Activated CD4-positive, alpha-beta memory T cell treated with anti-CD3 and anti-CD28 coated beads, Interleukin-2, amount 10 ng/mL, durations not matched to agents 7 days and 5 days (primary cell): ENCODE results near the gene SPON1. TPM values are rescaled to one million over a fixed set of nuclear protein-coding genes. Genes with fewer than 3 reads are reported as not detected.
"Not testable (repeated sequence)": the region's sequence is repeated elsewhere in the genome, so short reads cannot be mapped to it uniquely, and the experiment has no call there.

Experiments
- CTCF ChIA-PET: fragments of 350-600 bp; sonication (Branson Sonifier 250); formaldehyde crosslinking; loops from one replicate; lab custom pipeline; 2021; ENCODE audit warnings: antibody characterized with exemption, inconsistent platforms; lab: Charles Lee
- POLR2A ChIA-PET: fragments of 350-600 bp; sonication (Branson Sonifier 250); formaldehyde crosslinking; loops from one replicate; lab custom pipeline; 2021; ENCODE audit warnings: antibody characterized with exemption; lab: Charles Lee
- DNase-seq: peaks from one replicate; pipeline ENCODE4 v3.0.0-alpha.2; 2020
- H3K27ac Mint-ChIP-seq: one replicate; pipeline ENCODE4 v1.8.0; 2021; ENCODE audit warnings: mild to moderate bottlenecking, mixed read lengths
- H3K27me3 Mint-ChIP-seq: one replicate; pipeline ENCODE4 v1.8.0; 2021; ENCODE audit warnings: mixed read lengths
- H3K36me3 Mint-ChIP-seq: one replicate; pipeline ENCODE4 v1.8.0; 2021; ENCODE audit warnings: low read depth, mixed read lengths
- H3K4me1 Mint-ChIP-seq: one replicate; pipeline ENCODE4 v1.8.0; 2021; ENCODE audit warnings: mixed read lengths
- H3K4me3 Mint-ChIP-seq: one replicate; pipeline ENCODE4 v1.8.0; 2021; ENCODE audit warnings: mild to moderate bottlenecking, mixed read lengths
- H3K9me3 Mint-ChIP-seq: one replicate; pipeline ENCODE4 v1.8.0; 2021; ENCODE audit warnings: mixed read lengths
- total RNA-seq, 2 experiments: library from RNA; stranded (reverse); gene quantifications; one replicate each; pipeline ENCODE4 v1.2.3, GENCODE V29; 2021

SPON1 gene
- total RNA-seq, 2 experiments from 2014 or later, result 0.45 to 0.68 TPM

DNA sequence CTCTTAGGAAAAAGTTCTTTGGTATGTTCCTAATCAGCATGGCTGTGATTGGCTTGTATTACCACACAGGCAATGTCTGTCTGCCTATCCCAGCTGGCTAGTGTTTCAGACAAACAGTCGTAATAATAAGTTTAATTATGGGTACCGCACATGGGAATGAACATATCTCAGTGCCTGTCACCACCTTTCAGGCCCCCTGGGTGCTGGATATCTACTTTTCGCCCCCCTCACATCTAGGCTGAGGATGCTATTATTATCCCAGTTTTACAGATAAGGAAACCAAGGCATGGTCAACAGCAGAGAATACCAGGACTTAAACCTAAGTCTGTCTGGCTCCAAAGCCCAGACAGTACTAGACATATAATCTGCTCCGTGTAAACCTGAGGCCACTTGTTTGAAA, 174.8 kb downstream of the SPON1 start:
- Mint-ChIP-seq H3K4me3 (no peak overlapping the region), H3K4me1 (no peaks in the 10 kb centered on the region), H3K27ac (no peak overlapping the region), H3K9me3 (no peaks in the 10 kb centered on the region), H3K27me3 (no peaks in the 10 kb centered on the region), H3K36me3 (no peaks in the 10 kb centered on the region)
- ChIA-PET CTCF (no interaction called here), POLR2A (no interaction called here)
- DNase-seq, result no peak

GRCh38 chr11:14140991-14141390, 178.5 kb downstream of the SPON1 start:
- Mint-ChIP-seq H3K4me3 (no peak overlapping the region), H3K36me3 (no peaks in the 10 kb centered on the region), H3K9me3 (no peaks in the 10 kb centered on the region), H3K4me1 (peaks cover 3% of the 10 kb centered on the region), H3K27ac (no peak overlapping the region), H3K27me3 (no peaks in the 10 kb centered on the region)
- CTCF ChIA-PET, result interaction anchor here (0.8 to 1.0 kb wide), 2 partner anchors 167 to 170 kb away, joined by 3 read pairs; no protein-coding TSS in a partner anchor
- POLR2A ChIA-PET, result interaction anchor here (1.0 kb wide), 1 partner anchor 110 kb away, joined by 3 read pairs; no protein-coding TSS in a partner anchor
- no peak for DNase-seq

GRCh38 chr11:14141676-14142075, 179.2 kb downstream of the SPON1 start:
- no peaks in the 10 kb centered on the region for H3K27me3 Mint-ChIP-seq
- H3K9me3 Mint-ChIP-seq, result no peaks in the 10 kb centered on the region
- no peak for DNase-seq
- no peak overlapping the region for H3K27ac Mint-ChIP-seq
- POLR2A ChIA-PET, result interaction anchor here (1.0 kb wide), 1 partner anchor 110 kb away, joined by 3 read pairs; no protein-coding TSS in a partner anchor
- no peak overlapping the region for H3K4me3 Mint-ChIP-seq
- CTCF ChIA-PET, result interaction anchor here (0.6 to 0.8 kb wide), 2 partner anchors 167 to 303 kb away, joined by 3 read pairs; no protein-coding TSS in a partner anchor
- H3K4me1 Mint-ChIP-seq, result peaks cover 3% of the 10 kb centered on the region
- H3K36me3 Mint-ChIP-seq, result no peaks in the 10 kb centered on the region

- no peak overlapping the region for H3K27ac Mint-ChIP-seq
- ChIA-PET POLR2A (no interaction called here), CTCF (no interaction called here)
- H3K27me3 Mint-ChIP-seq, result peaks cover 3% of the 10 kb centered on the region
- H3K36me3 Mint-ChIP-seq, result no peaks in the 10 kb centered on the region
- no peak for DNase-seq
- peaks cover 3% of the 10 kb centered on the region for H3K4me1 Mint-ChIP-seq
- H3K4me3 Mint-ChIP-seq, result no peak overlapping the region
- no peaks in the 10 kb centered on the region for H3K9me3 Mint-ChIP-seq
Observed at GRCh38 chr11:14144934-14145333, 182.4 kb downstream of the SPON1 start.

- ChIA-PET CTCF (interaction anchor here (0.9 to 3.7 kb wide), 13 partner anchors 25 to 379 kb away, joined by 3 to 34 read pairs (median 6); partner anchors contain the start of gene SPON1), POLR2A (no interaction called here)
- no peak overlapping the region for H3K4me3 Mint-ChIP-seq
- H3K9me3 Mint-ChIP-seq, result peaks cover 7% of the 10 kb centered on the region
- H3K27ac Mint-ChIP-seq, result no peak overlapping the region
- no peak for DNase-seq
- H3K36me3 Mint-ChIP-seq, result peaks cover 4% of the 10 kb centered on the region
- H3K4me1 Mint-ChIP-seq, result peaks cover 3% of the 10 kb centered on the region
- peaks cover 3% of the 10 kb centered on the region for H3K27me3 Mint-ChIP-seq
Observed at GRCh38 chr11:14148653-14149273, 186.2 kb downstream of the SPON1 start.

DNA sequence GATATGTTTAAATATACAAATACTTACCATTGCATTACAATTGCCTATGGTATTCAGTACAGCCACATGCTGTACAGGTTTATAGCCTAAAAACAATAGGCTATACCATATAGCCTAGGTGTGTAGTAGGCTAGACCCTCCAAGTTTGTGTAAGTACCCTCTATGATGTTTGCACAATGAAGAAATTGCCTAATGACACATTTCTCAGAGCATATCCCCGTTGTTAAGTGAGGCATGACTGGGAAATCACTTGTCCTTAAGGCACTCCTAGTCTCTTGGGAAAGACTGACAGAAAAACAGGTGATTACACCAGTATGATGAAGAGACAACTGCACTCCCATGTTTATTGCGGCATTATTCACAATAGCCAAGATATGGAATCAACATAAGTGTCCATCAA, 187.2 kb downstream of the SPON1 start:
- no peak for DNase-seq
- H3K4me1 Mint-ChIP-seq, result peaks cover 3% of the 10 kb centered on the region
- peaks cover 4% of the 10 kb centered on the region for H3K36me3 Mint-ChIP-seq
- ChIA-PET POLR2A (no interaction called here), CTCF (interaction anchor here (0.9 to 3.7 kb wide), 10 partner anchors 26 to 377 kb away, joined by 3 to 34 read pairs (median 9); partner anchors contain the start of gene SPON1)
- H3K9me3 Mint-ChIP-seq, result peaks cover 14% of the 10 kb centered on the region
- H3K27ac Mint-ChIP-seq, result no peak overlapping the region
- H3K4me3 Mint-ChIP-seq, result no peak overlapping the region
- H3K27me3 Mint-ChIP-seq, result peaks cover 3% of the 10 kb centered on the region

DNA sequence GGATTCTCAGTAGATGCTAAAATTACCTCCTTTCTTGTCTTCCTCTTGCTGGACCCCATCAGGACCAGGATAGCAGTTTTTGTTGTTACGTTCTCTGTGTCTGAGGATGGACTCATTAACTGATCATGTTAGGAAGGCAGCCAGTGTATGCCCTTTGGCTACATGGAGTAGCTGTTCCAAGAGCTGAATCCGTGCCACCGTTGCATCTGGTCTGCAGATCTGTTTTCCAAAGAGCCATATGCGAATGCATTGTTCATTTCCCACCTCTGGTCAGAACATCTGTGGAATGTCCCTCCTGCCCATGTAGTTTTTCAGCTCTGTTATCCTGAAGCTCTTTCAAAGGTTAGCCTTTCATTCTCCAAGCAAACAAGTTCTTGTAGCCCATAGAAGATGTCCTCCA, 188.4 kb downstream of the SPON1 start:
- POLR2A ChIA-PET, result no interaction called here
- peaks cover 3% of the 10 kb centered on the region for H3K27me3 Mint-ChIP-seq
- no peak for DNase-seq
- peaks cover 4% of the 10 kb centered on the region for H3K36me3 Mint-ChIP-seq
- peaks cover 22% of the 10 kb centered on the region for H3K9me3 Mint-ChIP-seq
- no peak overlapping the region for H3K27ac Mint-ChIP-seq
- no peak overlapping the region for H3K4me3 Mint-ChIP-seq
- H3K4me1 Mint-ChIP-seq, result no peaks in the 10 kb centered on the region
- CTCF ChIA-PET, result interaction anchor here (1.5 to 3.3 kb wide), 2 partner anchors 195 to 375 kb away, joined by 3 to 9 read pairs; no protein-coding TSS in a partner anchor

GRCh38 chr11:14154103-14154502, 191.6 kb downstream of the SPON1 start:
- H3K4me1 Mint-ChIP-seq, H3K36me3 Mint-ChIP-seq, H3K4me3 Mint-ChIP-seq, H3K27ac Mint-ChIP-seq, POLR2A ChIA-PET, CTCF ChIA-PET, H3K27me3 Mint-ChIP-seq, DNase-seq: not testable (repeated sequence)
- peaks cover 34% of the 10 kb centered on the region for H3K9me3 Mint-ChIP-seq

- Mint-ChIP-seq H3K27me3 (peaks cover 7% of the 10 kb centered on the region), H3K27ac (no peak overlapping the region), H3K9me3 (peaks cover 32% of the 10 kb centered on the region), H3K4me1 (no peaks in the 10 kb centered on the region), H3K36me3 (peaks cover 3% of the 10 kb centered on the region), H3K4me3 (no peak overlapping the region)
- ChIA-PET POLR2A (no interaction called here), CTCF (no interaction called here)
- no peak for DNase-seq
Observed at GRCh38 chr11:14158393-14158792, 195.9 kb downstream of the SPON1 start.

- H3K9me3 Mint-ChIP-seq, result peaks cover 20% of the 10 kb centered on the region
- ChIA-PET CTCF (no interaction called here), POLR2A (no interaction called here)
- DNase-seq, result no peak
- H3K27ac Mint-ChIP-seq, result no peak overlapping the region
- peaks cover 3% of the 10 kb centered on the region for H3K27me3 Mint-ChIP-seq
- H3K4me3 Mint-ChIP-seq, result no peak overlapping the region
- peaks cover 14% of the 10 kb centered on the region for H3K36me3 Mint-ChIP-seq
- peaks cover 14% of the 10 kb centered on the region for H3K4me1 Mint-ChIP-seq
Observed at GRCh38 chr11:14163576-14163975, 201.1 kb downstream of the SPON1 start.

DNA sequence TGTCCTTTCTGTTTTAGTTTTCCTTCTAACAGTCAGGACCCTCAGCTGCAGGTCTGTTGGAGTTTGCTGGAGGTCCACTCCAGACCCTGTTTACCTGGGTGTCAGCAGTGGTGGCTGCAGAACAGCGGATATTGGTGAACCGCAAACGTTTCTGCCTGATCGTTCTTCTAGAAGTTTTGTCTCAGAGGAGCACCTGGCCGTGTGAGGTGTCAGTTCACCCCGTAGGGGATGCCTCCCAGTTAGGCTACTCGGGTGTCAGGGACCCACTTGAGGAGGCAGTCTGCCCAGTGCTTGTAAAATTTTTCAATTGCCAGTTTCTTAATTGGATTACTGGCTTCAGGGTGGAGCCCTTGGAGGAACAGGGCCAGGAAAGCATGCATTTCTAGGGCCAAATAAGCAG, 211.2 kb downstream of the SPON1 start:
- H3K9me3 Mint-ChIP-seq, H3K4me3 Mint-ChIP-seq, DNase-seq, POLR2A ChIA-PET, CTCF ChIA-PET, H3K36me3 Mint-ChIP-seq, H3K27me3 Mint-ChIP-seq, H3K27ac Mint-ChIP-seq: not testable (repeated sequence)
- peaks cover 23% of the 10 kb centered on the region for H3K4me1 Mint-ChIP-seq

DNA sequence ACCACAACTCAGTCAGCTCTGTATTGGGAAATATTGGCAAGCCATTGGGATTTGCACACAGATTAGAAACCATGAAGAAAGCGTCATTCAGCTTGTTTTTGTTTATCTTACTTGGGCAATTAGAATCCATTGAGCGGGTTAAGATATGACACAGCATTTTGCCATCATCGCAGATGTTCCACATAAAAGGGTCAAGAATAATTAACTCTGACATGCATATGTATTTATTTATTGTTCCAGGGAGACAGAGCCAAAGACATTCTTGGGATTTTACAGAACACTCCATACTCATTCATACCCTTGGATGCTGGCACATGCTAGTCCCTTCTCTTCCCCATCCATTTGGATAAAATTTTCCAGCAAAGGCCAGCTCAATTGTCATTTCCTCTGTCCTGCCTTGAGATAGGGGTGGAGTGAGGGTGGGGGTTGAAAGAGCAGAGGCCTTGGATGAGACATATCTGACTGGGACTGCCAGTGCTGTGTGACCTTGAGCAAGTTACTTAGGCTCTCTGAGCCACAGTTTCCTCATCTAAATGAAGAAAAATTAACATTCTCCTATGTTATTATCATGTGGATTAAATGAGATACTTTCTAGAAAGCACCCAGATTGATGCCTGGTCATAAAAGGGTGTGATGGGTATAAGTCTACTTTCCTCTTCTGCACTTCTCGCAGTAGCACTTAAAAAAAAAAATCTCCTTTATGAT, 216.7 kb downstream of the SPON1 start:
- peaks cover 4% of the 10 kb centered on the region for H3K36me3 Mint-ChIP-seq
- peaks cover 2% of the 10 kb centered on the region for H3K27me3 Mint-ChIP-seq
- ChIA-PET POLR2A (no interaction called here), CTCF (no interaction called here)
- H3K4me3 Mint-ChIP-seq, result no peak overlapping the region
- no peak for DNase-seq
- peaks cover 23% of the 10 kb centered on the region for H3K4me1 Mint-ChIP-seq
- H3K9me3 Mint-ChIP-seq, result peaks cover 9% of the 10 kb centered on the region
- no peak overlapping the region for H3K27ac Mint-ChIP-seq

GRCh38 chr11:14181121-14181520, 218.6 kb downstream of the SPON1 start:
- POLR2A ChIA-PET, result no interaction called here
- CTCF ChIA-PET, result no interaction called here

More at GRCh38 chr11:14181121-14181520, 218.6 kb downstream of the SPON1 start:
- H3K4me3 Mint-ChIP-seq, result no peak overlapping the region
- peaks cover 2% of the 10 kb centered on the region for H3K27me3 Mint-ChIP-seq
- no peaks in the 10 kb centered on the region for H3K36me3 Mint-ChIP-seq
- no peak overlapping the region for H3K27ac Mint-ChIP-seq
- H3K4me1 Mint-ChIP-seq, result peaks cover 19% of the 10 kb centered on the region
- no peak for DNase-seq
- H3K9me3 Mint-ChIP-seq, result peaks cover 4% of the 10 kb centered on the region
